Gastrocnemius medialis (tissue), 4 donors: ENCODE measurements around the gene TBL3. TPM values are rescaled to one million over a fixed set of nuclear protein-coding genes. Genes with fewer than 3 reads are reported as not detected.
A peak's percentile ranks its signal among the peaks of the same experiment; 100 is the strongest.

ENCODE experiments used
- ATAC-seq, 2 donors: fragments of 150-250 bp; one replicate each; pipeline ENCODE4 v1.9.1; 2016
- DNase-seq, 2 donors: peaks; one replicate each; pipeline ENCODE4 v3.0.0-alpha.2; 2019
- H3K27ac ChIP-seq, 4 donors: fragments of 200-600 bp; sonication (generic); 1 replicate in 1 of 4; 2 replicates in 3 of 4; pipeline ENCODE4 v1.5.1; 2016 to 2018; ENCODE audit warnings: mild to moderate bottlenecking in 2 of 4, moderate library complexity in 1 of 4
- H3K27me3 ChIP-seq, 3 donors: fragments of 200-600 bp; sonication (generic) in 2 of 3; 1 replicate in 1 of 3; 2 replicates in 2 of 3; pipeline versions ENCODE4 v1.5.1 to v1.6.0; 2016 to 2019; ENCODE audit warnings: mild to moderate bottlenecking in 1 of 3, moderate library complexity in 1 of 3
- H3K36me3 ChIP-seq, 2 donors: fragments of 200-600 bp; sonication (generic) in 1 of 2; one replicate each; pipeline ENCODE4 v1.5.1; 2017 to 2018
- H3K4me1 ChIP-seq, 2 donors: fragments of 200-600 bp; sonication (generic) in 1 of 2; one replicate each; pipeline ENCODE4 v1.5.1; 2016 to 2017; ENCODE audit warnings: mild to moderate bottlenecking in 2 of 2
- H3K4me3 ChIP-seq, 4 donors: fragments of 200-600 bp; sonication (generic) in 3 of 4; 1 replicate in 1 of 4; 2 replicates in 3 of 4; pipeline ENCODE4 v1.5.1; 2016 to 2019; ENCODE audit warnings: mild to moderate bottlenecking in 2 of 4
- H3K9me3 ChIP-seq, 3 donors: fragments of 200-600 bp; sonication (generic) in 2 of 3; 1 replicate in 1 of 3; 2 replicates in 2 of 3; pipeline ENCODE4 v1.5.1; 2016 to 2019
- CTCF ChIP-seq, 5 experiments: fragments of 450-650 bp in 3 of 5; fragments of 200-600 bp in 2 of 5; sonication (generic) in 2 of 5; IDR thresholded peaks in 4 of 5; conservative IDR thresholded peaks in 1 of 5; 1 replicate in 4 of 5; 2 replicates in 1 of 5; pipeline ENCODE4 v1.5.1; 2016 to 2019; ENCODE audit warnings: antibody characterized with exemption in 5 of 5, mild to moderate bottlenecking in 3 of 5, moderate library complexity in 3 of 5
- POLR2A ChIP-seq, 2 donors: fragments of 450-650 bp; IDR thresholded peaks; one replicate each; pipeline ENCODE4 v1.6.1; 2017; ENCODE audit warnings: antibody characterized with exemption in 2 of 2, mild to moderate bottlenecking in 2 of 2, moderate library complexity in 2 of 2
- in situ Hi-C, 4 donors: fragments of 200-750 bp; cut with MboI; loops; one replicate each; pipeline versions ENCODE4 v1.15.0 to v1.8.0; 2017; ENCODE audit warnings: low sequenced_read_pairs in 4 of 4
- intact Hi-C: fragments of 100-400 bp; cut with DNase I; formaldehyde crosslinking; loops from one replicate; pipeline ENCODE4 v1.15.1; 2023; ENCODE audit warnings: low total_unique reads
- total RNA-seq, 4 donors: library from RNA; depleted of rRNA; stranded (reverse); fragments of >200 nt; gene quantifications; one replicate each; pipeline versions ENCODE4 v1.1.0 to v1.2.3, GENCODE V29; 2016

Gene TBL3
- total RNA-seq, 4 donors from 2014 or later: 48.2 to 79.5 (median 71.4) TPM

GRCh38 chr16:1963806-1964505, 7.9 kb upstream of the TBL3 start:
- no peaks in the 10 kb centered on the region for H3K27me3 ChIP-seq
- H3K36me3 ChIP-seq: peaks cover 0 to 25% of the 10 kb centered on the region in 2 donors
- H3K4me1 ChIP-seq: peaks cover 25 to 32% of the 10 kb centered on the region in 2 donors
- no peaks in the 10 kb centered on the region for H3K9me3 ChIP-seq
- peak; percentile 9 to 29 for ATAC-seq
- in situ Hi-C loops: no loop called here
- peak in 1 of 2 donors; percentile 53 for DNase-seq
- intact Hi-C loops: no loop called here
- peak overlapping the region; percentile 88 to 99 (median 92) for H3K27ac ChIP-seq
- peak overlapping the region; percentile 73 to 97 (median 76) for H3K4me3 ChIP-seq
- peak in 1 of 5 experiments; percentile 25 for TF ChIP-seq CTCF (IDR thresholded peaks at IDR 0.05 in 4 of 5, conservative IDR thresholded peaks at IDR 0.05 in 1 of 5)
- peak in 1 of 2 donors; percentile 15 for TF ChIP-seq POLR2A (IDR thresholded peaks at IDR 0.05)

DNA sequence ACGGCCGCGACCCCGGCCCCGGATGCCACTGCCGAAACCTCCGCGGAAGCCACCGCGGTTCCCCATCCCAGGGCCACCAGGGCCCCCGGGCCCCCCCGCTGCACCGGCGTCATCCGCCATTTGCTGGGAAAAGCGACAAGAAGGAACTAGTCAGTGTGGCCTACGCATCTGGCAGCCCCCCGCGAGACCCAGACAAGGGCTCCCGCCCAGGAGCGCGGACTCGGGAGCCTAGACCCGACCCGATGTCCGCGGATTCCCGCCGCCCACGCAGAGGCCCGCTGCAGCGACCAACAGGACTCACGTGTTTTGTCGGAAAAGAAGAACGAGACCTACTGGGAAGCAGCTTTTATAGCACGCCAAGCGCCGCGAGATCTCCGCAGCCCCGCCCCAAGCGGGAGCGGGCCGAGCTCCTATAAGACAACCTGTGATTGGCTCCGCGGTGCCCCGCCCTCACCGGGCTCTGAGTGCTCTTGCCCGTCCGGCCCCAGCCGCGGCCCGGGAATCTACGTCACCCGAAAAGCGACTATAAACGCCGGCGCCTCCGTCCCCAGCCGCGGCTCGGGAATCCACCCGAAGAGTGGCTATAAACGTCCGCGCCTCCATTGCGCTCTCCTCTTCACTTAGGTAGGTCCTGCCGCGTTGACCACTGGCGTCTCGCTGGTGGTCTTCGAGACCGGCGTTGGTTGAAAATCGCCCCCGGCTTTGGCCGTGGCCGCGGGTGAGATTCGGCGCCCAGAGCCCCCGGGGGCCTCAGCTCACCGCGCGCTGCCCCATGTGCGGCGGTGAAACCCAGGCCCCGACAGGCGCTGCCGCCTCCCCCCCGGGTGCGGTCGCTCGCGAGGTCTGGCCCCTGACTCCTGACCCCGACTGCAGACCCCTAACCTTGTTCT, 7.1 kb upstream of the TBL3 start, which contains the start of gene RPS2:
RPS2 (minus strand) TSS at position 321 of the 890 bp plus-strand sequence; CDS start at position 120, 201 bp downstream.
- Histone ChIP-seq H3K27me3 (no peaks in the 10 kb centered on the region), H3K4me3 (peak within 1 kb of the TSS; percentile 73 to 97 (median 76)), H3K27ac (peak within 1 kb of the TSS; percentile 88 to 99 (median 92)), H3K4me1 (peaks cover 23 to 31% of the 10 kb centered on the region in 2 donors), H3K9me3 (no peaks in the 10 kb centered on the region), H3K36me3 (peaks cover 0 to 25% of the 10 kb centered on the region in 2 donors)
- DNase-seq: peak; percentile 99
- peak in 2 of 5 experiments; percentile 19 to 33 for TF ChIP-seq CTCF (IDR thresholded peaks at IDR 0.05 in 4 of 5, conservative IDR thresholded peaks at IDR 0.05 in 1 of 5)
- TF ChIP-seq POLR2A (IDR thresholded peaks at IDR 0.05): peak; percentile 96 to 97
- peak; percentile 91 to 94 for ATAC-seq
- in situ Hi-C loops (no loop called here), intact Hi-C loops (no loop called here)

DNA sequence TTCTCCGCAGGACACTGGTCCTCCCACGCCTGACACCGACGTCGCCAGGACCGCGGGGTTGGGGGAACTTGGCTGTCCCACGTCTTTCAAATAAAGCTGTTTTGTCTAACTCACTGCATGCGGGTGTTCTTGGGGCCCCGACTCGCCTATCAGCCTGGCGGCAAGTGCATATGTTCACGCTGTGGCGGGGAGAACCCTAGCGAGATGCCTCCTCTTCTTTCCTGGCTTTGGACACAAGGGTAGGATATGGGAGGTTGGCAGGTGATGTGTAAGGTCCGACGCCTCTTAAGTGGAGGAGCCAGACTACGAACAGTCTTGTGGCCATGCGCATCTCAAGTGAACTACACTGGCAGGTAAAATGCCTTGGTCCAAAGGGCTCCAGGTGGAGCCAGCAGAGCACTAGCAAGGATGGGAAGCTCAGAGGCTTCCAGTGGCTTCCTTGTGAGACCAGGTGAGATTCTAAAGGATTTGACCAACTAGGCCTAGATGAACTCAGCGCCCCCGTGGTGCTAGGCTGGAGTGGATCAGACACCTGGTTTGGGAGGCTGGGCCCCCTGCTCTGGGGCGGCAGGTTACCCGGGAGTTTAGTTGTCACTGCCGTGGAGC, 6.4 kb upstream of the TBL3 start:
- peaks cover 18 to 24% of the 10 kb centered on the region in 2 donors for H3K4me1 ChIP-seq
- no peaks in the 10 kb centered on the region for H3K9me3 ChIP-seq
- in situ Hi-C loops: no loop called here
- DNase-seq (no peak), ATAC-seq (peak; percentile 1)
- peaks cover 0 to 25% of the 10 kb centered on the region in 2 donors for H3K36me3 ChIP-seq
- H3K4me3 ChIP-seq: peak overlapping the region; percentile 73 to 97 (median 76)
- H3K27ac ChIP-seq: peak overlapping the region; percentile 88 to 99 (median 92)
- H3K27me3 ChIP-seq: no peaks in the 10 kb centered on the region
- intact Hi-C loops: no loop called here
- TF ChIP-seq CTCF (IDR thresholded peaks at IDR 0.05 in 4 of 5, conservative IDR thresholded peaks at IDR 0.05 in 1 of 5) (no peak), POLR2A (IDR thresholded peaks at IDR 0.05) (no peak)

DNA sequence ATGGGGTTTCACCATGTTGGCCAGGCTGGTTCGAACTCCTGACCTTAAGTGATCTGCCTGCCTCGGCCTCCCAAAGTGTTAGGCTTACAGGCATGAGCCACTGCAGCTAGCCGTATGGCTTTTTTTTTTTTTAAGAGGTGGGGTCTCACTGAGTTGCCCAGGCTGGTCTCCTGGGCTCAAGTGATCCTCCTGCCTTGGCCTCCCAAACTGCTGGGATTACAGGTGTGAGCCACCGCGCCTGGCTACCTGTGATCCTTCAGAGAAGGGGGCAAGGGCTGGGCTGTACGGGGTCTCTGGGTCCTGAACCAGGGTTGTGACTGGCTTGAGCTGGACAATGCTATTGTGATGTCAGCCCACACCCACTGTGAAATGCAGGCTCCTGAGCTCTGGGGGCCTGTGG, 5.4 kb upstream of the TBL3 start, which contains the start of gene RNF151:
RNF151 (plus strand) TSS at position 397 of the 400 bp plus-strand sequence. CDS start 26 bp downstream, outside the sequence.
- ATAC-seq (no peak), DNase-seq (no peak)
- TF ChIP-seq POLR2A (IDR thresholded peaks at IDR 0.05) (no peak), CTCF (IDR thresholded peaks at IDR 0.05 in 4 of 5, conservative IDR thresholded peaks at IDR 0.05 in 1 of 5) (no peak)
- in situ Hi-C loops (no loop called here), intact Hi-C loops (no loop called here)
- Histone ChIP-seq H3K4me1 (peaks cover 19 to 28% of the 10 kb centered on the region in 2 donors), H3K9me3 (no peaks in the 10 kb centered on the region), H3K36me3 (peaks cover 0 to 20% of the 10 kb centered on the region in 2 donors), H3K27me3 (no peaks in the 10 kb centered on the region), H3K27ac (peak within 1 kb of the TSS; percentile 88 to 99 (median 92)), H3K4me3 (peak within 1 kb of the TSS; percentile 73 to 97 (median 76))
